COR-L47 (cell line): ENCODE measurements around the gene THAP6.
A peak's percentile ranks its signal among the peaks of the same experiment; 100 is the strongest.
"Not testable (repeated sequence)": the region's sequence is repeated elsewhere in the genome, so short reads cannot be mapped to it uniquely, and the experiment has no call there.

ENCODE experiments used
- DNase-seq: peaks from one replicate; lab custom pipeline; 2025; lab: John Stamatoyannopoulos, UW

Gene THAP6

DNA sequence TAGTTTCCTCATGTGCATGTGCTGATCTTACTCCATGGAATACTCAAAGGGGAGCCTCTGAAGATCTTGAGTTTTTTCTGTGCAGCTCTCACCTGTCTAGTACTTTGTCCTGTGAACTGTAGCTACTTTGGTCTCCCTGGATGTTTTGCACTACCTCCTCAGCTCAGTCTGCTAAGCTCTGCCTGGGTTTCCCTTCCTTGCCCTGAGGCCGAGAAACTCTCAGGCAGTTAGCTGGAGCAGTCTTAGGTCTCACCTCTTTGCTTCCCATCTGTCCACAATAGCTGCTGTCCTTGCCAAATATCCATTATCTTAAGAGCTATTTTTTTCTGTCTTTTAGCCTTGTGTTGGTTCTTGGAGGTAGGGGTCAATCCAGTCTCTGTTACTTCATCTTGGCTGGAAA, 11.6 kb downstream of the THAP6 start:
- no peak for DNase-seq

DNA sequence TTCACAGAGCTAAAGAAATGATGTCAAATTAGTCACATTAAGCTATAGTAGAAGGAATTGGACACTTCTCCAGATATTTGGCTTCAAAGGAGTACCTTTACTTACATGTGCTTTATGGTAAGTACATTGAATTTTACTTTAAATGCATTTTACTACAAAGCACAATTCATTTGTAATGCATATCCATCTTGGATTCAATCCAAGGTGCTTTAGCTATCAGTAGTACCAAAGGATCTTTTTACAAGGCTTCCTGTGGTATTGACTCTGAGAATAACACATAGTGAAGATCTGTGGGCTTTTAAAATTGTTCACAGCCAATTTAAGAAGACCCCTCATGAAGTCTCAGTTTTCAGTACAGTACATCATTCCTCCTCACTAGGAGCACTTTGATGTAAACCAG, 13.2 kb downstream of the THAP6 start:
- DNase-seq: no peak

DNA sequence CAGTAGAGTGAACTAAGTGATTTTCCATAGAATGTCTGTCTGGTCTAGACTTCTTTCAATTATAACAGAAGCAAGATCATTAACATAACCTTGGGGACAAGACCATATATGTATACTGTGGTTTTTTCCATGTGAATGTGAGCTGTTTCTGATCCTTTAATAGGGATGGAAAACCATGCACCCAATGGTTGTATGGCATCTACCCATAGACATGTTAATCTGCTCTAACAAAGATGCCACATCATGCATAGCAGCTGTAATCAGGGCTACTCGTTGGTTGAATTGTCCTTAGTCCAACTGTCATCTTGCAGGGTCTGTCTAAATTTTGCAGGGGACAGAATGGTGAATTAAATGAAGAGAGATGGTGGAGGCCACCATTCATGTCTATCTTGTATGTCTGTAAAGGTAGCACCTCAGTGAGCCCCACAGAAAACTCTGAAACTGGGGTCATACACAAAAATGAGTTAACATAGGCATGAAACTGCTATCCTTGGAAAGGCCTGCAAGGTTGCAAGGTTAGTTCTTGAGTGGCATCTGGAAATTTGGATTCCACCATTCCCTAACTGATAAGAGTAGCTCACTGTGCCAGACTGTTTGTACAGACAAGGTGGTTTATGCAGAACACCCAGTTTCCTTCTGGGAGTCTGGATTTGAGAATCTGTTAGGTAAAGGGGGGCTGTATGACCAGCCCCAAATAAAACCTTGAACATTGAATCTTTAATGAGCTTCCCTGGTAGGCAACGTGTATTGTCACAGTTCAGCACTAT, 16.5 kb downstream of the THAP6 start:
- no peak for DNase-seq

GRCh38 chr4:75531536-75532143, 17.4 kb downstream of the THAP6 start:
- not testable (repeated sequence) for DNase-seq

- DNase-seq: not testable (repeated sequence)
These were observed 19.1 kb downstream of the THAP6 start for GRCh38 chr4:75533339-75533887.

GRCh38 chr4:75533926-75534325, 19.7 kb downstream of the THAP6 start:
- DNase-seq: not testable (repeated sequence)

- not testable (repeated sequence) for DNase-seq
These were observed 23.0 kb downstream of the THAP6 start for GRCh38 chr4:75537308-75537707.

DNA sequence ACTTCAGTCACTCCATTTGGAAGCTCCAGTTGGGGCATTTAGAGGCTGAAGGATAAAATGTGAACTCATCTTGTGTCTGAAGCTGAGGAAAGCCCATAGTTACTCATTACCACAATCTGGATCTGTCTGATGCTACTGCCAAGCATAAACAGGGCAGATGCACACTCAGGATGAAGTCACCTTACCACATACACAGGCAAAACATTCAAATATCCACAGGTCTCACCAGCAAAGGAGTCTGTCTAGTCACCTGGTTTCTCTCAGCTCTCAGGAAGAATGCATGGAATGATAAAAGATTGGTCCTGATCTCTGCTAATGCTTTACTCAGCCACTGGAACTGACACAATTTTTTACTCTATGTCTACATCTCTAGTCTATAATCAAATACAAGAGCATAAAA, 28.6 kb downstream of the THAP6 start:
- DNase-seq: no peak

DNA sequence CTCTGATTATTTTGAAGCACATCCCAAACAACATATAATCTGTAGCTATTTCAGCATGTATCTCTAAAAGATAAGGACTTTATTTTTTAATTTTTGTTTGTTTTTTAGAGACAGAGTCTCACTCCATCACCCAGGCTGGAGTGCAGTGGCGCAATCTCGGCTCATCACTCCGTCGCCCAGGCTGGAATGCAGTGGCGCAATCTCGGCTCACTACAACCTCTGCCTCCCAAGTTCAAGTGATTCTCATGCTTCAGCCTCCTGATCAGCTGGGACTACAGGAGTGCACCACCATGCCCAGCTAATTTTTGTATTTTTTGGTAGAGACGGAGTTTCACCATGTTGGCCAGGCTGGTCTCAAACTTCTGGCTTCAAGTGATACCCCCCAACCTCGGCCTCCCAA, 29.9 kb downstream of the THAP6 start:
- DNase-seq: not testable (repeated sequence)

DNA sequence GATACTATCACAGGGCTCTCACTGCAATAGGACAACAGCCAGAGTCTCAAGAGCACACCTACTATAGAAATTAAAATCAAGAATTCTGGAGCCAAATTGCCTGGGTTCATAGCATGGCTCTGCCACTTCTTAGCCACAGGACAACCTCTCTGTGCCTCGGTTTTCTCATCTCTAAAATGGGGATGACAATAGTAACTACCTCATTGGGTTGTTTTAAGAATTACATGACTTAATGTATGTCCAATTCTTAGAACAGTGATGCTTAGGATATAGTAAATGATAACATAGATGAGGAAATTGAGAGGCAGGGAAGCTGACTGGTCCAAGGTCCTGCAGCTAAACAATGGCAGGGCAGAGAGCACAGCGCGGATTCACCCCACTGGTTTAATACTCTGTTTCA, 30.6 kb downstream of the THAP6 start:
- DNase-seq: no peak

DNA sequence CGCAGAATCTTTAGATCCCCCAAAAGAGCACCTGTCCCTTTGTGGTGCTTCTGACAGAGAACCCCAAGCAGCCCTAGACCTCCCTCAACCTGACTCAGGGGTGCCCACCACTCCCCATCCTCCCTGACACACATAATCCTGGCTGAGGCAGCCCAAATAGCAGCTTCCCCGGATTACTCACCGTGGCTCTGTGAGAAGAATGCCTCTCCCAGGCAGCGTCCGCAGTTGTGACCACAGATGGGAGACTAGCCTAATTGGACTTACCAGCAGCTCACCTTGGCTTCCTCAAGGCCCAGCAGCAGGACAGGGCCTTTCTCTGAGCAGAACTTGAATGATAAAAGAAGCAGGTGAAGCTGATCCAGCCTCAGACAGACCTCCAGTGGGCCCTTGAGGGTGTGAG, 31.3 kb downstream of the THAP6 start:
- no peak for DNase-seq

DNA sequence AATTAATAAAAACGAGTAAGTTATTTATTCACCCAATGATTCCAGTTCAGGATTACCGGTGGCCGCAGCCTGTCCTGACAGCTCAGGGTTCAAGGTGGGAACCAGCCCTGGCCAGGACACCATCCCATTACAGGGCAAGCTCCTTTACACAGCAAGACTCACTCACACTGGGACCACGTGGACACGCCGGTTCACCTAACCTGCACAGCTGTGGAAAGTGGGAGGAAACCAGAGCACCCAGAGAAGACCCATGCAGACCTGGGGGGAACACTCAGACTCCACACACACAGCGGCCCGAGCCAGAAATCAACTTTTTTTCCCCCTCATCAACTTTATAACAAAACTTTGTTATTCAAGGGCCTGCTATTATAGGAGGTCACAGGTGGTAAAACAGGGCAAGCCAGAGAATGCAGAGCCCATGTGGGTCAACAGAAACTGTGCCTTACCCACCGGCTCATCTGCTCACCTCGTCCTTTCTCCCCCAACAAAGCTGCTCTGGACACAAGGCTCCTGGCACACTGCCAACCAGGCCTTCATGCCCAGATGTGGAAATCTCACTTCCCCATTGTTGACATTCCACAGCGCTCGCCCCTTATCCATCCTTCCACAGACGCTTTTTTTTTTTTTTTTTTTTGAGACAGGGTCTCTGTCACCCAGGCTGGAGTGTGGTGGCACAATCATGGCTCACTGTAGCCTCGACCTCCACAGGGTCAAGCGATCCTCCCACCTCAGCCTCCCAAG, 33.5 kb downstream of the THAP6 start:
- peak; percentile 2 for DNase-seq

- DNase-seq: no peak
These were observed 34.7 kb downstream of the THAP6 start for GRCh38 chr4:75549019-75549418.

GRCh38 chr4:75552452-75552851, 38.2 kb downstream of the THAP6 start:
- DNase-seq: no peak

- DNase-seq: no peak
These were observed 41.3 kb downstream of the THAP6 start, which contains the start of gene ODAPH for GRCh38 chr4:75555294-75556164. Gene ODAPH (plus strand): TSS chr4:75556066. CDS start chr4:75556083, 17 bp downstream.

DNA sequence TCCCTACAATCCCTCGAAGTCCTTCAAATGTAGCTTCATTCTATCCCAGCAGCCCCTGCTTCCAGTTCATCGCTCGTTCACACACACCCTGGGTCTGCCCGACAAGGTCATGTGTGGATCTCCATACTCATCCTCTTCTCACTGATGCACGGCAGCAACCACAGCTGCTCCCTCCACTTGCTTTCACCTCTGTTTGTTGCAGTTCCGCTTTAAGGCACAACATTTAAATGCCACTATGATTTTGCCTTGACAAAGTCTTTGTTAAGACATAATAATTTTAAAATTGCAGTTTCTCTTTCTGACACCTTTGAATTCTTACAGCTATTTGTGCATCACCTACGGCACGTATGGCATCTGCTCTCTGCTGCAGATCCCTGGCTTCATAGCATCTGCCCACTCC, 43.4 kb downstream of the THAP6 start:
- DNase-seq: no peak

- DNase-seq: no peak
These were observed 47.5 kb downstream of the THAP6 start for GRCh38 chr4:75561789-75562188.

- DNase-seq: no peak
These were observed 49.8 kb downstream of the THAP6 start for GRCh38 chr4:75564023-75564422.

- DNase-seq: no peak
These were observed 51.2 kb downstream of the THAP6 start for GRCh38 chr4:75565481-75565880.

DNA sequence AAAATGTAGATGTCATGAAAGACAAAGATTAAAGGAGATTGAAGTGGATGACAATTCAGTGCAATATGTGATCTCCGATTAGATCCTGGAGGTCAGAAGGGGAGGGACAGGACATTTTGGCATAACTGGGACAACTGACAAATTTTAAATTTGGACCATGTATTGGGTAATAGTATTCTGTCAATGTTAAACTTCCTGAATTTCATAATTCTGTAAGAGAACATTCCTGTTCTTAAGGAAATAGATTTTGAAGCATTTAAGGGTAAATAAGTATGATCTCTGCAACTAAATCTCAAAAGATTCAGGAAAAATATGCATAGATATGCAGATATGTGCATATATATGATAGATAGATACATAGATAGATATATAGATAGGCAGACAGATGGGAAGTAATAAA, 52.6 kb downstream of the THAP6 start:
- no peak for DNase-seq

DNA sequence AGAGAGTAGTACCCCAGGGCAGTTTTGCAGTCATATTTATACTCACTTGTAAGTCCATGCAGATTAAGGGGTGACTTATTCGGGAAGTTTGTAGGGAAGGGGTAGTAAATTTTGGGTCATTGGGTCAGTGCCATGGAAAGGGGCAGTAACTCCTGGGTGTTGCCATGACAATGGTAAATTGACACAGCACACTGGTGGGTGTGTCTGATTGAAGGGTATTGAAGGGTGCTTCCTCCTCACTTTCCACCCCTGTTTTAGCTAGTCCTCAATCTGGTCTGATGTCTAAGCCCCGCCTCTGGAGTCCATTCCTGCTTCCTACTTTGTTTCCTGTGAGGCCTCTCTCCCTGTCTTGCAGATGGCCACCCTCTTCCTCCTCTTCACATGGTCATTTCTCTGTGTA, 53.5 kb downstream of the THAP6 start:
- DNase-seq: no peak
